Head of caudate nucleus (tissue), 42 donors: ENCODE results near the gene MAGI3.

Experiments used
- DNase-seq, 42 donors: peaks; one replicate each; pipeline versions ENCODE4 v3.0.0 to v3.0.0-alpha.2; 2020 to 2021; ENCODE audit warnings: mixed read lengths in 7 of 42
- intact Hi-C: fragments of 100-400 bp; cut with DNase I; formaldehyde crosslinking; loops from one replicate; pipeline ENCODE4 v1.15.0; 2022

Gene MAGI3

GRCh38 chr1:113389953-113390834, at the start of gene MAGI3:
Gene MAGI3 (plus strand): TSS chr1:113390515. CDS start chr1:113391034, 519 bp downstream.
- DNase-seq: peak; percentile 89 to 99 (median 97)
- intact Hi-C loops: no loop called here

DNA sequence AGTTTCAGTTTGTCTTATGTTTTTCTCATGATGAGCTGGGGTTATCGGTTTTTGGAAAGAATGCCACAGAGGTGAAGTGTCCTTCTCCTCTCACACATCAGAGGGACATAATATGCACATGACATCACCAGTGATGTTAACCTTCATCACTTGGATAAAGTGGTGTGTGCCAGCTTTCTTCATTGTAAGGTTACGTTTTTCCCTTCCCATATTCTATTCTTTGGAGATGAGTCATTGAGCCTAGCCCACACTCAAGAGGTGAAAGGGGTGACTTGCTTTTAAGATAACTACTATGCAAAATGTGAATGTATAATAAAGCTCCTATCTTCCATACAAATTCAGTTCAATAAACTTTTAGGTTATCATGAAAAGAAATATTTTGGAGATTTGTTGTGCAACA, 36.7 kb upstream of the MAGI3 start:
- DNase-seq: no peak
- intact Hi-C loops: no loop called here

DNA sequence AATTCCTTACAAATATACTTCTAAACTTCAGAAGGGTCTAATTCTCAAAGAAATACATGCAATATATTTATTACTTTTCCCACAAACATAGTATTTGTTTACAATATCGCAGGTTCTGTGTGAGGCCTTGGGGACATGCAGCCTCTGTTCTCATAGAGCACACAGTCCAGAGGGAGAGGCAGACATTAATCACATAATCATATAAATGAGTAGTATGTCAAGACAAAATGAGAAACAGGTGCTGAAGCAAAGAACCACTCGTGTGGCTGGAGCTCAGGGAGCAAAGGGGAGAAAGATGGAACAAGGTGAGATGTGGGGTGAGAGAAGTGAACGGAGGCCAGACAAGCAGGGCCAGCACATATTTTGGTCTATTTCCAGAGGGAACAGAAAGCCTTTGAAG, 26.4 kb upstream of the MAGI3 start:
- DNase-seq: no peak
- intact Hi-C loops: no loop called here

- DNase-seq: no peak
- intact Hi-C loops: no loop called here
Measured at GRCh38 chr1:113369040-113369439, 21.3 kb upstream of the MAGI3 start.

DNA sequence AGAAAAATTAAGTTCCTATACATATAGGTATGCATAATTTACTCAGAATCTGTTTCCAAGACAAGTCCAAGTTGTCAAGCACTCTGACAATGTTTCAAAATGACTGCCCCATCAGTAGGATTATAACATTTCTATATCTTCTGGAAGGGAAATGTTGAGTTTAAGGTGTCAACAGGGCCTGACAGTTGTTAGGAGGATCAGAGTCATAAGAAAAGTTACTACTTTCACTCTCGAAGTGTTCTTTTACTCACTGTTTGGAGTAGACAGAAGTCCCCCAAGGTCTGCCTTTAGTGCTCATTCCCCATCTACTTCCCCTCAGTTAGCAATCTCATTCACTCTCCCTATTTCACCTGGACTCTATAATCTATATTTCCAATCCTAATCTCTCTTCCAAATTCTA, 20.6 kb upstream of the MAGI3 start:
- DNase-seq: no peak
- intact Hi-C loops: no loop called here

GRCh38 chr1:113370868-113371267, 19.4 kb upstream of the MAGI3 start:
- intact Hi-C loops: no loop called here
- DNase-seq: no peak

- intact Hi-C loops: no loop called here
- no peak for DNase-seq
Measured at GRCh38 chr1:113372546-113372945, 17.8 kb upstream of the MAGI3 start.

DNA sequence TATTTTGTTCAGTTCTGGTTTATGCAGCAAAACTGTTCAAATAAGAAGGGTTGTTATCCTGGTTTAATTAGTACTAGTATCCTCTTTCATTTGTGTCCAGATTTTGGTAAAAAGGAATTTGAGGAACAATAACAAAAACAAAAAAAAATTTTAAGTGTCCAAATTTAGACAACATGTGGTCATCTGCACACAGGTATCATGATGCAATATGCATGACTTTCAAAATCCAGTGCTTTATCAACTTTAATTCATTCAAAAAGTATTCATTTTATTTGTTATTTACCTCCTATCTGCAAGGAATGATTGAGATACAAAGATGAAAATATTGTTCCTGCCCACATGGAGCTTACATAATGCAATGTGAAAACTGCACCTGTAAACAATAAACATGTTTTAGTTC, 16.7 kb upstream of the MAGI3 start:
- intact Hi-C loops: no loop called here
- DNase-seq: no peak

GRCh38 chr1:113375878-113376277, 14.4 kb upstream of the MAGI3 start:
- intact Hi-C loops: no loop called here

DNA sequence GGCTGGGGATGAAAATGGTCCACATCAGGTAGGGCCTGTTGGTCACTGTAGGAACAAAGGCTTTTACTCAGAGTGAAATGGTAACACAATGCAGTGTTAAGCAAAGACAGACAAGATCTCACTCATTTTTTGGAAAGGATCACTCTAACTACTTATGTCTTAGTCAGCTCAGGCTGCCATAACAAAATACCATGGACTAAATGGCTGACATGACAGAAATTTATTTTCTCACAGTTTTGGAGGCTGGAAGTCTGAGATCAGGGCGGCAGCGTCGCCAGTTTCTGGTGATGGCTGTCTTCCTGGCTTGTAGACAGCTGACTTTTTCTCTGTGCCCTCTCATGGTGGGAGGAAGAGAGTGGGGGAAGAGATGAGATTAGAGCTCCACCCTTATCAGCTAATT, 10.2 kb upstream of the MAGI3 start:
- DNase-seq: no peak
- intact Hi-C loops: no loop called here

More at GRCh38 chr1:113375878-113376277, 14.4 kb upstream of the MAGI3 start:
- DNase-seq: no peak

- intact Hi-C loops: no loop called here
- no peak for DNase-seq
Measured at GRCh38 chr1:113388017-113388620, 2.2 kb upstream of the MAGI3 start.

DNA sequence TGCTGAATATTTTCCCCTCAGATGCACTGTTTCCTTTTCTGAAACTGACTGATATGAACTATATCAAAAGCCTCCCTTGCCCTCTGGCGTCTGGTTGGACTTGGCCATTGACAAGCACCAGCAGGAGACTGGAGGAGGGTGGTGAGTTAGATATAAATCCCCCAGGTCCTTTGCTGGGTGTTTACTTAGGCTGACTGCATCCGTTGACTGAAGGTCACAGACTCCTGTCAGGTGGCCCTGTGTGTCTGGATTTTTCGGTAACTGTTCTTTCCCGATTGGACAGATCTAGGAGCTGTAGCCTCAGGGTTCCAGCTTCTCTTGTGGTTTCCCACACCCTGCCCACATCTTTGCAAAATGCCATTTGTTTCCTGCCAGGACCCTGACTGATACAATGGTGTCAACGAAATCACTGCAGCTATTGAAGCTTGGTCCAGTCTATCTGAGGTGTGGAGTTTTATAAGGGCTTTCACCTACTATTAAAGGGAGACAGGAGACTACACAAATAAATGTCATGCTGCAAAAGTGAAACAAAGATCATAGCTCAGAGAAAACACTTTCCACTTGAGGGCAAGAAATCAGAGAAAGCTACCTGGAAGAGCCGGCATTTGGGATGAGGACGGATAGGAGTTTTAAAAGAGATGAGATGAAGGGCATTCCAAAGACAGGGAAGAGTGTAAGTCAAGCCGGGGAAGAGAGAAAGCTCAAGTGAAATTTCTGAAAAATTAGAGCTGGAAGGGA, 1.5 kb upstream of the MAGI3 start:
- no peak for DNase-seq
- intact Hi-C loops: no loop called here

- intact Hi-C loops: no loop called here
- peak in 2 of 42 donors; percentile 6 to 10 for DNase-seq
Measured at GRCh38 chr1:113389359-113389952, 859 bp upstream of the MAGI3 start.

GRCh38 chr1:113390871-113391648, 745 bp downstream of the MAGI3 start:
- intact Hi-C loops: no loop called here
- peak in 39 of 42 donors; percentile 13 to 67 (median 38) for DNase-seq

DNA sequence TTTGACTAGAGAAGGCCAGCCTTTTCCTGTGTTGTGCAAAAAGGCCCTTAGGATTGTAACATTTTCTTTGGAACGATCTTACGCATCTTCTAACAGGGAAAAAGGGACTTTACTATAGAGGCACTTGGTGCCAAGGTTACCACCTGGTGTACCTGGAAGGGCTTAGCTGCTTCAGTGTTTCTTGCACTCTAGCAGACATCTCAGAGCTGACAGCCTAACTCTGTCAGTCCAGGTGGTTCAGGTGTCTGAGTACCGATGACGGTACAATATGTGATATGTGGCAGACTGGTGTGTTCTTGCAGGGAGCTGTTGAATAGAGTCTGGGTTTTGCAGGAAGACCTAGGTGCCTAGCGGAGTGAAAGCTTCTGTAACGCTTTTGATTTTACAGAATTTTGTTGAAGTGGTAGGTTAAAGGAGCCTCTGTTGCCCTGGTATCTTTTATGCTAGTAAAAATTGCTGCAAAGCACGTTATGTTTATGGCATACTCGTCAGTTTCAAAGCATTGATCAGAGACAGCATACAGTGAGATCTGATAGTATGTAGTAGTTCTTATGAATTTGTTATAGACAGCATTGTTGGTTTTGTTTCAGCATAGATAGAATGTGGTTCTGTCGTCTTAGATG, 1.4 kb downstream of the MAGI3 start:
- intact Hi-C loops: no loop called here
- peak in 18 of 42 donors; percentile 7 to 65 (median 19) for DNase-seq

GRCh38 chr1:113392541-113393128, 2.3 kb downstream of the MAGI3 start:
- DNase-seq: no peak
- intact Hi-C loops: no loop called here

- intact Hi-C loops: no loop called here
Measured at GRCh38 chr1:113394043-113394862, 3.9 kb downstream of the MAGI3 start.

More at GRCh38 chr1:113394043-113394862, 3.9 kb downstream of the MAGI3 start:
- no peak for DNase-seq
